HG02588 (cell line): ENCODE results near the gene CCR3.

Experiments used
- ATAC-seq: cut with Tn5 transposase; IDR thresholded peaks from one replicate; pipeline ENCODE4 v1.9.1; 2021; ENCODE audit warnings: mild to moderate bottlenecking, moderate library complexity; ENCODE audit not compliant: unreplicated experiment

Gene CCR3

GRCh38 chr3:46293991-46294833 is 52.0 kb downstream of the CCR3 start:
- peak; percentile 48 for ATAC-seq

GRCh38 chr3:46296826-46297225 is 54.6 kb downstream of the CCR3 start:
- no peak for ATAC-seq

- no peak for ATAC-seq
Observed at GRCh38 chr3:46297658-46298423, 55.6 kb downstream of the CCR3 start.

GRCh38 chr3:46298871-46299607 is 56.8 kb downstream of the CCR3 start:
- no peak for ATAC-seq

- ATAC-seq: no peak
Observed at GRCh38 chr3:46299608-46300460, 57.6 kb downstream of the CCR3 start.

GRCh38 chr3:46300461-46300789 is 58.2 kb downstream of the CCR3 start:
- no peak for ATAC-seq

GRCh38 chr3:46301122-46301835 is 59.0 kb downstream of the CCR3 start:
- no peak for ATAC-seq

GRCh38 chr3:46303240-46303639 is 61.0 kb downstream of the CCR3 start:
- ATAC-seq: no peak

GRCh38 chr3:46304739-46305138 is 62.5 kb downstream of the CCR3 start:
- ATAC-seq: no peak

GRCh38 chr3:46312991-46313390 is 70.7 kb downstream of the CCR3 start:
- ATAC-seq: no peak

GRCh38 chr3:46314517-46314916 is 72.3 kb downstream of the CCR3 start:
- no peak for ATAC-seq

- ATAC-seq: no peak
Observed at GRCh38 chr3:46316206-46316605, 73.9 kb downstream of the CCR3 start.
